ENCODE measurements around the gene ABCB9.

DNA sequence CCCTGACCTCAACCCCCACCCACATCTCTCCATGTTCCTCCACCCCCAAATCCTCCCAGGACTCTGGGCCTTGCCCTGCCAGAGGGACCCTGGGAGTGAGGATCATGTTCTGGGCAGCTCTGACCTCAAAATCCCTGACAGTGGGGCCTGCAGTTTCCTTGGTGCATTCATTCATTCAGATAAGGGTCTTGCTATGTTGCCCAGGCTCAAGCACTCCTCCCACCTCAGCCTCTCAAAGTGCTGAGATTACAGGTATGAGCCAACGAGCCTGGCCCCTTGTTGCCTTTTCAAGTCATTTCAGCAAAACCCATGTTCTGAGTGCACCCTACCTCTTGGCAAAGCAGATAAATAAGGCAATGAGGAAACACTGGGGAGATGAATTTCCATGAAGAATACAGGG, 43.8 kb upstream of the ABCB9 start:
- TF ChIP-seq, protein P1, sequence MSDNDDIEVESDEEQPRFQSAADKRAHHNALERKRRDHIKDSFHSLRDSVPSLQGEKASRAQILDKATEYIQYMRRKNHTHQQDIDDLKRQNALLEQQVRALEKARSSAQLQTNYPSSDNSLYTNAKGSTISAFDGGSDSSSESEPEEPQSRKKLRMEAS (IDR thresholded peaks at IDR 0.05), result no peak
- TF ChIP-seq, protein P2, sequence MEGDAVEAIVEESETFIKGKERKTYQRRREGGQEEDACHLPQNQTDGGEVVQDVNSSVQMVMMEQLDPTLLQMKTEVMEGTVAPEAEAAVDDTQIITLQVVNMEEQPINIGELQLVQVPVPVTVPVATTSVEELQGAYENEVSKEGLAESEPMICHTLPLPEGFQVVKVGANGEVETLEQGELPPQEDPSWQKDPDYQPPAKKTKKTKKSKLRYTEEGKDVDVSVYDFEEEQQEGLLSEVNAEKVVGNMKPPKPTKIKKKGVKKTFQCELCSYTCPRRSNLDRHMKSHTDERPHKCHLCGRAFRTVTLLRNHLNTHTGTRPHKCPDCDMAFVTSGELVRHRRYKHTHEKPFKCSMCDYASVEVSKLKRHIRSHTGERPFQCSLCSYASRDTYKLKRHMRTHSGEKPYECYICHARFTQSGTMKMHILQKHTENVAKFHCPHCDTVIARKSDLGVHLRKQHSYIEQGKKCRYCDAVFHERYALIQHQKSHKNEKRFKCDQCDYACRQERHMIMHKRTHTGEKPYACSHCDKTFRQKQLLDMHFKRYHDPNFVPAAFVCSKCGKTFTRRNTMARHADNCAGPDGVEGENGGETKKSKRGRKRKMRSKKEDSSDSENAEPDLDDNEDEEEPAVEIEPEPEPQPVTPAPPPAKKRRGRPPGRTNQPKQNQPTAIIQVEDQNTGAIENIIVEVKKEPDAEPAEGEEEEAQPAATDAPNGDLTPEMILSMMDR (IDR thresholded peaks at IDR 0.05; ENCODE audit: control extremely low read depth in 1 of 3, insufficient read depth in 1 of 3, low read depth in 1 of 3, low read length in 3 of 3), result no peak
- TF ChIP-seq POLR2AphosphoS5 (IDR thresholded peaks at IDR 0.05; ENCODE audit: low read depth, low read length), result no peak

Data from H1 (cell line).